Measurements from ENCODE around the gene GOLGA6L10.
"Not testable (repeated sequence)": the region's sequence is repeated elsewhere in the genome, so short reads cannot be mapped to it uniquely, and the experiment has no call there.

The GOLGA6L10 gene, protein sequence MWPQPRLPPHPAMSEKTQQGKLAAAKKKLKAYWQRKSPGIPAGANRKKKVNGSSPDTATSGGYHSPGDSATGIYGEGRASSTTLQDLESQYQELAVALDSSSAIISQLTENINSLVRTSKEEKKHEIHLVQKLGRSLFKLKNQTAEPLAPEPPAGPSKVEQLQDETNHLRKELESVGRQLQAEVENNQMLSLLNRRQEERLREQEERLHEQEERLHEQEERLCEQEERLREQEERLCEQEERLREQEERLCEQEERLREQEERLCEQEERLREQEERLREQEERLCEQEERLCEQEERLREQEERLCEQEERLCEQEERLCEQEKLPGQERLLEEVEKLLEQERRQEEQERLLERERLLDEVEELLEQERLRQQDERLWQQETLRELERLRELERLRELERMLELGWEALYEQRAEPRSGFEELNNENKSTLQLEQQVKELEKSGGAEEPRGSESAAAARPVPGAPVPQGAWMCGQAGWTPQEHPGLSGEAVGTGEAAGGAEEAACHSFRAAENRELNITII

DNA sequence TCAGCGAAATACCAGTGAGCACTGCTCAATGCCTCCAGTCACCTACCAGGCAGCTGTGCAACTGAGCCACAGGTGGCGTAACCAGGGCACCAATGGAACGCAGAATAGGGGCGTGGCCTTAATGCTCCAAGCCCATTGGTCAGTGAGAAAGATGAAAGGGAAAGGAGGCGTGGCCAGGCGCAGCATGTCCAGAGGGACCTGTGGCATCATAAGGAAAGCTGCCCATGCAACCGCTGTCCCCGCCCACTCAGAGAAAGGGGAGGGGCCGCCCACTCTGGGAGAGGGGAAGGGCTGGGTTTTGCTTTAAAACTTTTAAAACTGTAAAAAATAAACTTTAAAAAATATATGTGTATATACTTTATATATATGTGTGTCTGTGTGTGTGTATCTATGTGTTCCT lies at the start of gene GOLGA6L10:
GOLGA6L10 (minus strand) TSS at position 101 of the 400 bp plus-strand sequence; CDS start at position 1, 100 bp downstream.
- not testable (repeated sequence) for DNase-seq

- no peak for DNase-seq
Observed at GRCh38 chr15:82398785-82399184, 49.5 kb upstream of the GOLGA6L10 start.

DNA sequence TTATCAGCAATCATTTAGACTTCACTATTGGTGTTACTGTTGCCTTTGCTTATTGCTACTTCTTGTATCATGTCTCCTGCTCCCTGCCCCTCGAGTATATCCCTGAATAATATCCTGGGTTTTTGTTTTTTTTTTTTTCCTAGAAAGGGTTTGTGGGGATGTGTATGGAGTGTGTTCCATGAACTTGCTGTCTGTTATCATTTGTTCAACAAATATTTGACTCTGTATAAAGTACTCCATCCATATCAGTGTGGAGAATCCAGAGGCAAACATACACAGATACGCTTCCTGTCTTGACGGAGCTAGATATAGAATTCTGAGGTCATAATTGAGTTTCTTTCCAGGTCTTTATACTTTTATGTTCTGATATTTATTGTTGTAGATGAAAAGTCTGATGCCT lies 48.5 kb upstream of the GOLGA6L10 start:
- DNase-seq: no peak

DNA sequence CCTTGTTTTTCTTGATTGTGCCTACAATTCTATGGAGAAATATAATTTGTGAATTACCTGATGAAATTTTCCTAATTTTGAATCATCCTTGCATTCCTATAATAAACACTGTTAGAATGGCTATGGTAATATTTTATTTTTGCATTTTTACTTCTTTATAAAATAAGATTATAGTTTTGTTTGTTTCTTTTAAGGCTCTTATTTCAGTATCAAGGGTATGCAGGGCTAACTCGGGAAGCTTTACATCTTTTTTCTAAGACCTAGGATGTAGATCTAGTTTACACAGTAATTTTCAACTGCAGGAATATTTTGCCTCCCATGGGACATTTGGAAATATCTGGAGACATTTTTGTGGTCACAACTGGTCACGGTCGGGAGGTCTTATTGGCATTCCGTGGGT lies 46.5 kb upstream of the GOLGA6L10 start:
- not testable (repeated sequence) for DNase-seq

- no peak for DNase-seq
Observed at GRCh38 chr15:82393671-82394070, 44.4 kb upstream of the GOLGA6L10 start.

- not testable (repeated sequence) for DNase-seq
Observed at GRCh38 chr15:82392077-82392476, 42.8 kb upstream of the GOLGA6L10 start.

DNA sequence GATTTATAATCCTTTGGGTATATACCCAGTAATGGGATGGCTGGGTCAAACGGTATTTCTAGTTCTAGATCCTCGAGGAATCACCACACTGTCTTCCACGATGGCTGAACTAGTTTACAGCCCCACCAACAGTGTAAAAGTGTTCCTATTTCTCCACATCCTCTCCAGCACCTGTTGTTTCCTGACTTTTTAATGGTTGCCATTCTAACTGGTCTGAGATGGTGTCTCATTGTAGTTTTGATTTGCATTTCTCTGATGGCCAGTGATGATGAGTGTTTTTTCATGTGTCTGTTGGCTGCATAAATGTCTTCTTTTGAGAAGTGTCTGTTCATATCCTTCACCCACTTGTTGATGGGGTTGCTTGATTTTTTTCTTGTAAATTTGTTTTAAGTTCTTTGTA lies 40.9 kb upstream of the GOLGA6L10 start:
- DNase-seq: not testable (repeated sequence)

DNA sequence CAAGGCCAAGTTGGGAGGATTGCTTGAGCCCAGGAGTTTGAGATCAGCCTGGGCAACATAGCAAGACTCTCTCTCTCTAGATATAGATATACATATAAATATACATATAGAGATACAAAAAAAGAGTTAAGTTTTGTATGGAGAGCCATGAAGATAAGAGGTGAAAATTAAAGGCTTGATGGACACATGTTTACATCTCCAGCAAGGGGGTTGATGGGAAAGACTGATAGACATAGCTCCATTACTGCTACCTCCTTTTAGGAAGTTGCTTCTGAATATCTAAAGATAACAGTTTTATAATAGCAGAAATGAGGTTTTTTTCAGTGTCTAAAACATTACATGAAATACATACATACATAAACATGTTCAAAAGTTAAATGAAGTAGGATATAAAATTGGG lies 37.9 kb upstream of the GOLGA6L10 start:
- not testable (repeated sequence) for DNase-seq

DNA sequence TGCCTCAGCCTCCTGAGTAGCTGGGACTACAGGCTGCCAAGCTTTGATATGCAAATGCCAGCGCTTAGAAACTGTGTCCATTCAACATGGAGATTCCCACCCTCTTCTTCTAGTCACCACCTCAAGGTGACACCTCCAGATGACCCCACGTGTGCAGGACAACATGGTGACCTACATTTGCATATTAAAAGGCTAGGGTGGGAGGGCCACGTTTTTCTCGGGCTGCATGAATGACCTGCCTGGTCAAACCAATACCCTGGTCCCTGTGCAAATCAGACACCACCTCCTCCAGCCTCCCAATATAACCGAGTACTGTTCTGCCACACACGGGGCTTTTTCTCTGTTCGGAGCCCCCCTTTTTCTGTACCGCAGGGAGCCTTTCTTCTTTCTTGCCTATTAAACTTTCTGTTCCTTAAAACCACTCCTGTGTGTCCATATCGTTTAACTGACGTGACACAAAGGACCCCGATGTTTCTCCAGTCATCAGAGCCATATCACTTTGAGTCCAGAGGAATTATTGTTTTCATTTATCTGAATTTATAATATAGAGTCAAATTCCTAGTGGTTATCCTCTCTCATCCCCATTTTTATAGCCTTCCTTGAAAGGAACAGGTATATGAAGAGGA lies 32.2 kb upstream of the GOLGA6L10 start:
- DNase-seq: not testable (repeated sequence)

GRCh38 chr15:82379552-82379951 lies 30.3 kb upstream of the GOLGA6L10 start:
- not testable (repeated sequence) for DNase-seq

GRCh38 chr15:82373661-82374060 lies 24.4 kb upstream of the GOLGA6L10 start:
- DNase-seq: not testable (repeated sequence)

GRCh38 chr15:82371656-82372055 lies 22.4 kb upstream of the GOLGA6L10 start:
- DNase-seq: no peak

- not testable (repeated sequence) for DNase-seq
Observed at GRCh38 chr15:82367790-82368189, 18.5 kb upstream of the GOLGA6L10 start.

GRCh38 chr15:82365692-82366323 lies 16.5 kb upstream of the GOLGA6L10 start:
- not testable (repeated sequence) for DNase-seq

DNA sequence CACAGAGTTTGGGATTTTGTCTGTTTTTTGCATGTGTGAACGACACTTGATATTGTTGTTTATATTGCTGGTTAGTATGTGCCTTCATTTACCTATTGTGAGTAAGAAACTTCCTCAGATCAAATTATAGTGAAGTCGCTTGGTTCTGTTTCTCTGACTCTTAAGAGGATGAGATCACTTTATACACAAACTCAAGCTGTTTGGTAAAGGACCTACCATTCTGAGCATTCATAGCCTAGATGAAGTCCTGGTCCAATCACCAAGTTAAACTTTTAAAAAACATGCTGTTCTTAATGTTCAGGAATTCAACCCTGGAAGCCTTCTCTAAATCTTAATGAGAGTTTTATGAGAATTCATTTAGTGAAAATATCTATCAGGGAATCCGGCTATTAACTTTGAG lies 15.3 kb upstream of the GOLGA6L10 start:
- not testable (repeated sequence) for DNase-seq

GRCh38 chr15:82362790-82363189 lies 13.5 kb upstream of the GOLGA6L10 start:
- not testable (repeated sequence) for DNase-seq

- not testable (repeated sequence) for DNase-seq
Observed at GRCh38 chr15:82360618-82361017, 11.3 kb upstream of the GOLGA6L10 start.

DNA sequence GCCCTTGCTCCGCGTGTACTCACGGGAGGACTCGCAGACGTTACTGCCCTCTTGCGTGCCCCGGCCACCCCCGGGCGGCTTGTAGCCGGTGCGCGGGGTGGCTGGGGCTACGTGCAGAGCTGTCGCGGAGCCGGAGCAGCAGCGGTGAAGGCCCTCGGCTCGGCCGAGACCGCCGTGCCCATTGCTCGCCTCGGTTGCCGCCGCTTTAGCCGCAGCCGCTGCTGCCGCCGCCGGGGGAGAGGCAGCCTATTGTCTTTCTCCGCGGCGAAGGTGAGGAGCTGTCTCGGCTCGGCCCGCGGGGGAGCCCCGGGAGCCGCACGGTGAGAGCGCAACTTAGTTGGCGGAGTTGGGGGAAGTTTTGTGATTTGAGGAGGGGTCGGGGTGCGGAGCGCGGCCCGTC lies 5.8 kb upstream of the GOLGA6L10 start:
- not testable (repeated sequence) for DNase-seq

DNA sequence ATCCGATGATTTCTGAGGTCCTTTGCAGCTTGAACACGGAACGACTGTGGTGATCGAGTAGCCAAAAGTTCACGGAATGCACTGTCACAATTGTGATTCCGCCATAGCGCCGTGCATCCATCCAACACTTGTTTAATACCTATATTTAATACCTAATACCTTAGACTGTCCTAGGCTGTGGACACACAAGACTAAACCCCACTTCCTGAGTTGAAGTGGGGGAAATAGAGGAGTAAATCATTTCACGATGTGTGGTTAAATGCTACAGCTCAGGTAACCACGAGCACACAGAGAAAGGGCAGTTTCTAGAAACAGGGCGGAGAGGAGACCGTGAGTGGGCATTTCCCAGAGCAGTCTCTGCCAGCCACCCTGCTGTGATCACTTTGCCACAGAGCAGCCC lies 5.3 kb upstream of the GOLGA6L10 start:
- not testable (repeated sequence) for DNase-seq

GRCh38 chr15:82347645-82348044 lies 1.6 kb downstream of the GOLGA6L10 start:
- DNase-seq: not testable (repeated sequence)

DNA sequence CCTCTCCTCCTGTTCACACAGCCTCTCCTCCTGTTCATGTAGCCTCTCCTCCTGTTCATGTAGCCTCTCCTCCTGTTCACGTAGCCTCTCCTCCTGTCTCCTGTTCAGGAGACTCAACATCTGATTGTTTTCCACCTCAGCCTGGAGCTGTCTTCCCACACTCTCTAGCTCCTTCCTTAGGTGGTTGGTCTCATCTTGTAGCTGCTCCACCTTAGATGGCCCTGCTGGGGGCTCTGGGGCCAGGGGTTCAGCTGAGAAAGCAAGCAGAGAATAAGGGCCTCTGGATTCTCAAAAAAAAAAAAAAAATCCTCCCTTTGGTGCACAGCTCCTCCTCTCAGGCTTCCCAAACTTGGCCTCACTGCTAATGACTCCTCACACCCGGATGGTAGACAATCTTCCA lies 4.1 kb downstream of the GOLGA6L10 start:
- DNase-seq: not testable (repeated sequence)

GRCh38 chr15:82344421-82344820 lies 4.9 kb downstream of the GOLGA6L10 start:
- not testable (repeated sequence) for DNase-seq

Measured in nucleus accumbens (tissue), 56 donors.